DLD1 (cell line): ENCODE data around the gene S100A3.
"Not testable (repeated sequence)": the region's sequence is repeated elsewhere in the genome, so short reads cannot be mapped to it uniquely, and the experiment has no call there.

Source experiments
- in situ Hi-C: cut with HindIII; loops from 2 replicates; pipeline ENCODE4 v1.10.0; 2017; ENCODE audit warnings: low sequenced_read_pairs

S100A3 gene, protein sequence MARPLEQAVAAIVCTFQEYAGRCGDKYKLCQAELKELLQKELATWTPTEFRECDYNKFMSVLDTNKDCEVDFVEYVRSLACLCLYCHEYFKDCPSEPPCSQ

DNA sequence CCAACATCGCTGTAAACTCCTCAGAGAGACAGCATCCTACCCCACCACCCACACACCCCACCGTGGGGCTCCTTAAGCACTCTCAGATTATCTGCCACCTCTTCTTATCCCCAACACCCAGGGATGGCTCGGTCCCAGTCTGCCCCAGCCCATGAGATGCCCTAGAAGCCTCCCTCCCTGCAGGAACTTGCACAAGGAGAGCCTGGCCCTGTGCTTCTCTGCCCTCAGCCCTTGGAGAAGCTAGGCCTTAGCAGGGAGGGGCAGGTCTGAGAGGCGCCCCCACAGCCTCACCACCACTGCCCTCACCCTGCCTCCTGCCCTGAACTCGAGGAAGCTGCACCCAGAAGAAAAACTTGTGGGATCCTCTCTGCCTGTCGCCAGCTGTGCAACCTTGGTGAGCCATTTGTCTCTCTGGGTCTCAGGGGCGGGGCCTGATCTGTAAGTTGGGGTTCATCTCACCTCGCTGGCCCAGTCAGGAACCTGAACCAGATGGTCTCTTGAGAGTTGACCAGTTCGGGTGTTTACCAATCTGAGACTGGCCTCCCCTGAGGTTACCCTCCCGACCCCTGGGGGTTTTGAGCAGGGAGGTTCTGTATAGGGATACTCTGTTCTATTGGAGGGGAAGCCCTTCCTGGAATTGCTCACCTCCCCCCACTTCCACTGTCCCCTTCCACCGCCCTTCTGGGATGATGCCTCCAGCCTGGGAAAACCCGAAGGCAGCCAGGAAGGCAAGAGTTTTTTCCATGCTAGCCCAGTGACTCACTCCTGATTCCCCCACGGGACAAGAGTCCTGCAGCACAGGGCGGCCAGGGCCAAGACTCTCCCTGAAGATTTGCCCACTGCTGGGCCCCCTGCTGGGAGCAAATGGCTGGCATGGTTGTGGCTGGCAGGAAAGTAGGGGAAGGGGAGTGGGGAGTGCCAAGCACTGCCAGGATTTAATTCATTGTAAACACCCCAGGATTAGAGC lies at the start of gene S100A3:
S100A3 (minus strand) TSS at position 537 of the 967 bp plus-strand sequence. CDS start 773 bp downstream, outside the sequence.
- in situ Hi-C loops = no loop called here

DNA sequence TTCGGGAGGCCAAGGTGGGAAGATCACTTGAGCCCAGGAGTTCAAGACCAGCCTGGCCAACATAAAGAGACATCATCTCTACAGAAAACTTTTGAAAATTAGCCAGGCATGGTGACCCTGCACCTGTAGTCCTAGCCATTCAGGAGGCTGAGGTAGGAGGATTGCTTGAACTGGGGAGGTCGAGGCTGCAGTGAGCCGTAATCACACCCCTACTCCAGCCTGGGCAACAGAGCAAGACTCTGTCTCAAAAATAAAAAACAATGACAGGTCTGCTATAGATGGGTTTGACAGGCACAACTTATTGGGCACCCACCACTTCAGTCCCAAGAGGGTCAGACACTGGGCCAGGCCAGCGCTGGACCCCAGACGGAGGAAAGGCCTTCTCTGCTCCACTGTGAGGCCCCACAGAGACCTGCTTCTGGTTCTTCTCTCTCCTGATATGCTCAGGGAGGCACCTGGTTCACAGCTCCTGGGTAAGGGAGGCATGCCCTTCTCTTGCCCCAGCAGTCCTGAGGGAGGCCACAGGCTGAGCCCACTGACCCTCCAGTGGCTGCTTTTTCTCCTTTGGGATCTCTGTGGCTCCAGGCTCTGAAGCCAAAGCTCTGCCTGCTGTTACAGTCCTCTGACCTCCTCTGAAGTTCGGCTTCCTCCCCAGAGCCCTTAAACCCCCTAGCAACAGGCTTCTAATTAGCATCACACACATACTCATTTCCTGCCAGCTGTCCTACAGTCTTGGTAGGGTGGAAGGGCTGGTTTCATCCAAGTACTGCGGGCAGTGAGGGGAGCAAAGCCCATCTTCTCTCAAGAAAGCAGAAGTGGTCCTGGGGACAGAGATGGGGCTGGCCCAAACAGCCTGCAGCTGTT lies 49.5 kb upstream of the S100A3 start:
- in situ Hi-C loops = no loop called here

DNA sequence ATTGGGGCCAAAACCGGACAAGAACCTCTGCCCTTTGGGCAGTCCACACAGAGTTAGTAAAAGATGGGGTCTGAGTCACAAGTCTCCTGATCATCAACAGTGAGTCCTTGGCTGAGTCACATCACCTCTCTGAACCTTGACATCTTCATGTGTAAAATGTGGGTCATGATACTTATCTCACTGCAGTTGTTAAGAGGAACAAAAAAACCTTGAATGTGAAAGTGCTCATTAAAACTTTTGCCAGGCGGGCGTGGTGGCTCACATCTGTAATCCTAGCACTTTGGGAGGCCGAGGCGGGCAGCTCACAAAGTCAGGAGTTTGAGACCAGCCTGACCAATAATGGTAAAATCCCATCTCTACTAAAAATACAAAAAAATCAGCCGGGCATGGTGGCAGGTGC lies 48.1 kb upstream of the S100A3 start:
- in situ Hi-C loops = no loop called here

DNA sequence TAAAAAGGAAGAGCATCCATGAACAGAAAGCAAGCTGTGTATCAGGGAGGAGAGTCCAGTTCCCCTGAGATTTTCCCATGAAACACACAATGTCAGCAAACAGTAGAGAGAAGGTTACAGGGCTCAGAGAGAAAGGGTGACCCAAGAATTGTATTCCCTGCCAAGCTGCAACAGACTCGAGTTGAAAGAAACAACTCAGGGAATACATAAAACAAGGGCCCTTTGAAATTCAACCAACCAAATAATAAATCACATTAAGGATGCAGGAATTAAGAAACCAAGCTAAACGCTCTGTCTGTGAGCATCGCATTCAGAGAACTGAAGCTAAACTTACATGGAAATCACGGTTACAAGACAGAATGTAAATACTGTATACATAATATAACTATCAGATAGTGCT lies 43.7 kb upstream of the S100A3 start:
- in situ Hi-C loops = no loop called here

DNA sequence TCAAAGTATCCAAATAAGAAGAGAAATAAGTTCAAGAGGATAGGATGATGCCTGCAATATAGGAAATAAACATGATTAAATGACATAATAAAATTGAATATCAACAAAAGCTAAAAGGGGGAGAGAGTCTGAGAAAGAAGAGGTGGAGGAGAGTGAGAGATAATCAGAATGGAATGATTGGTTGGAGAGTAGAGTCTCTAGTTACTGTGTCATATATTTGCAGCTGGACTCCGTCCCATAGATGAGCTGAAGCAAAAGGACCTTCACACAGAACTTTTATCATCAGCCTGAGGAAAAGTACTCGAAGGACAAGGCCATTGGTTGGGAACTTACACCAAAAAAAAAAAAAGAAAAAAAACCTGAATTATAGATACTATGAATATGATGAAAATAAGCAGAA lies 39.4 kb upstream of the S100A3 start:
- in situ Hi-C loops = no loop called here

DNA sequence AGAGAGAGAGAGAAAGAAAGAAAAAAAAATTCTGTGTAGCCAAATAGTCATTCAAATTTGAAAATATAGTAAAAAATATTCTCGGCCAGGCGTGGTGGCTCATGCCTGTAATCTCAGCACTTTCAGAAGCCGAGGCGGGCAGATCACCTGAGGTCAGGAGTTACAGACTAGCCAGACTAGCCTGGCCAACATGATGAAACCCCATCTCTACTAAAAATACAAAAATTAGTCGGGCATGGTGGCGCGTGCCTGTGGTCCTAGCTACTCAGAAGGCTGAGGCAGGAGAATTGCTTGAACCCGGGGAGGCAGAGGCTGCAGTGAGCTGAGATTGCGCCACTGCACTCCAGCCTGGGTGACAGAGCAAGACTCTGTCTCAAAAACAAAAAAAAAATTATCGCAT lies 39.0 kb upstream of the S100A3 start:
- in situ Hi-C loops = not testable (repeated sequence)

DNA sequence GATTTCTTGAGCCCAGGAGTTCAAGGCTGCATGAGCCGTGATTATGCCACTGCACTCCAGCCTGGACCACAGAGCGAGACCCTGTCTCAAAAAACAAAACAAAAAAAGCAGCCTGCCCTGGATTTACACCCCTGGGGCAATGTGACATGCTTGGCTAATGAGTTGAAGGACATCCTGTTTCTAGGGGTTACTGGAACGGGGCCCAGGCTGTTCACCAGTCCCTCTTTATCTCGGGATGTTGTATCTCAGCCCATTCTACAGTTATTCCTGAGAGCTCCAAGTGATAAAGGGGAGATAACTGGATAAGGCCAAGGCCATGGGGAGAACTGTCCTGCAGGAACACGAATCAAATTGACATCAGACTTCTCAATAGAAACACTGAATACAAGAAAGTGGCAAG lies 38.3 kb upstream of the S100A3 start:
- in situ Hi-C loops = no loop called here

DNA sequence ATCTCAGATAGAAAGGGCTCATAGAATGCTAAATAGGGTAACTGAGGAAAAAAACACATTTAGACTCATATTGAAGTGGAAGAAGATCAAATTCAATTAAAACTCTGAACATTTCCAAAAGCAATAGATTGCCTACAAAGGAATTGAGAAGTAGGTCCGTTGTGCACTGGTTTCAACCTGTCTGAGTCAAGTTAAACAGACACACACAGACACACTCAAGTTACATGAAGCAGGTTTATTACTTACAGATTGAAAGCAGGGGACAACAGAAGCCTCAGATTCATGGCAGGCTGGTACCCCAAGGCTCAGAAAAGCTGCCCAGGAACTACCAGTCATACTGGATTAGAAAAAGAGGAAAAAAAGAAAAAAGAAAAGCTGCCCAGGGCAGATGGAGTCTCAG lies 37.3 kb upstream of the S100A3 start:
- in situ Hi-C loops = no loop called here

DNA sequence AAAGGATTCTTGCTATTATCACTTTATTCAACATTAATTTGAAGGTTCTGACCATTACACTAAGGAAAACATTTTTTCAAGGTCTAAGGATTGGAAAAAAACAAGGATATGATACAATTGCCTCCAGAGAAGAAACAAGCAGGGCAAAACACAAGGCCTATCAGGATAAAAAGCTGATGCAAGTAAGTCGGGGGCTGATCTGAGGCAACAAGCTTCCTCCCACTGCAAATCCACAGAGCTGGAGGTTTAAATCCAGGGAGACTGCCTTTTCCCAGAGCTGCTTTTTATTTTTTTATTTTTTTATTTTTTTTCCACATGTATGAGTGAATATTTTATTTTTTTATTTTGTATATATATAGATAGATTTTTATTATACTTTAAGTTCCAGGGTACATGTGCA lies 35.9 kb upstream of the S100A3 start:
- in situ Hi-C loops = no loop called here

DNA sequence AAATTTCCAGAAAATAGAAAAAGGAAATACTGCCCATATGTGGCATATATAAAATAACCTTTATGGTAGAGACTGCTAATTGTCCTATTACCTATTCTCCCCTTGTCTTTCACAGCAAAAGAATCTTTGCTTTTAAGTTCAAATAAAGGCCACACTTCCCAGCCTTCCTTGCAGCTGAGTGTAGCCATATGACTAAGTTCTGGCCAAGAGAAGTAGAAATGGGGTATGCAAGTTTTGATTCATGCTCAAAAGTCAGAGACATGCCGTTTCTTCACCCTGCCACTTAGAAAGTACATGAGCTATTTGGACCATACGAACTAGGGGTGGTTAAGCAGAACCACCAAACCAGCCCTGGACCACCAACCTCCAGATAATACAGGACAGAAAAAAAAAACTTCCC lies 34.9 kb upstream of the S100A3 start:
- in situ Hi-C loops = no loop called here

DNA sequence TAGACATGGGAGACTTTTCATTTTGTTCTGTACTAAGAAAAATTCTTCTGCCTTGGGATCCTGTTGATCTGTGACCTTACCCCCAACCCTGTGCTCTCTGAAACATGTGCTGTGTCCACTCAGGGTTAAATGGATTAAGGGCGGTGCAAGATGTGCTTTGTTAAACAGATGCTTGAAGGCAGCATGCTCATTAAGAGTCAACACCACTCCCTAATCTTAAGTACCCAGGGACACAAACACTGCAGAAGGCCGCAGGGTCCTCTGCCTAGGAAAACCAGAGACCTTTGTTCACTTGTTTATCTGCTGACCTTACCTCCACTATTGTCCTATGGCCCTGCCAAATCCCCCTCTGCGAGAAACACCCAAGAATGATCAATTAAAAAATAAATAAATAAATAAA lies 34.5 kb upstream of the S100A3 start:
- in situ Hi-C loops = not testable (repeated sequence)

DNA sequence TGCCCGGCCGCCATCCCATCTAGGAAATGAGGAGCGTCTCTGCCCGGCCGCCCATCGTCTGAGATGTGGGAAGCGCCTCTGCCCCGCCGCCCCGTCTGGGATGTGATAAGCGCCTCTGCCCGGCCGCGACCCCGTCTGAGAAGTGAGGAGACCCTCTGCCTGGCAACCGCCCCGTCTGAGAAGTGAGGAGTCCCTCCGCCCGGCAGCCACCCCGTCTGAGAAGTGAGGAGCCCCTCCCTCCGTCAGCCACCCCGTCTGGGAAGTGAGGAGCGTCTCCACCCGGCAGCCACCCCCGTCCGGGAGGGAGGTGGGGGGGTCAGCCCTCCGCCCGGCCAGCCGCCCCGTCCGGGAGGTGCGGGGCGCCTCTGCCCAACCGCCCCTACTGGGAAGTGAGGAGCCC lies 33.8 kb upstream of the S100A3 start:
- in situ Hi-C loops = not testable (repeated sequence)

DNA sequence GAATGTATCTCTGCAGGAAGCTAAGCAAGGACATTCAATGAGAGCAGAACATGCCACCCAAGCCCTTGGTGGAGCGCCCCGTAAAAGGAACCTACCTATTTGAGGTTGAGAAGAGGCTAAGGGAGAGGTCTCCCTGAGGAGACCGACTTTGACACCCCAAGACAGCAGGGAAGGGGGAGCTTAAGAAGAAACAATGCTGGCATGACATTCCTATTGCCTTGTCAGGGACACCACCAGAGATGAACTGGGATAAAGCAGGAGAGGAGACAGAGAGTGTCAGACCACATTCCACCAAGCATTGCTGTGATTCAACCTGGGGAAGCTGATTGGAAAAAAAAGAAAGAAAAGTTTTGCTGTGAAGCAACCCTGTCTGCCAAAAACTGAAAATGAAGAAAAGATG lies 29.9 kb upstream of the S100A3 start:
- in situ Hi-C loops = loop anchor here (10.0 kb wide), 1 partner anchor 224 kb away; the partner anchor contains the start of gene S100A9

DNA sequence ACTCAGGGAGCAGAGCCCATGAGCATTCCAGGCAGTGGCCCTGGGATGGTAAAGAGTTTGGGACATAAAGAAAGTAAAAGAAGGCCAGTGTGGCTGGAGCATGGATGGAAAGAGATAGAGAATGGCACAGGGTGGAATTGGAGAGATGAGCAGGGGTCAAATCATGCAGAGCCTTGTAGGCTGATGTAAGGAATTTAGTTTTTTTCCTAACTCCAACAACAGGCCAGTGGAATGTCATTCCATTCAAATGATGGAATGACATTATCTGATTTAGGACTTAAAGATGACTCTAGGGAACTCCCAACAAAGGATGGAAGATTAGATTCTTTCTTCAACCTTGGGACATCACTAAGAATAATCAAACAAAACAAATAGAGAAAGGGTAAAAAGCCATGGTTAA lies 29.4 kb upstream of the S100A3 start:
- in situ Hi-C loops = loop anchor here (10.0 kb wide), 1 partner anchor 224 kb away; the partner anchor contains the start of gene S100A9

DNA sequence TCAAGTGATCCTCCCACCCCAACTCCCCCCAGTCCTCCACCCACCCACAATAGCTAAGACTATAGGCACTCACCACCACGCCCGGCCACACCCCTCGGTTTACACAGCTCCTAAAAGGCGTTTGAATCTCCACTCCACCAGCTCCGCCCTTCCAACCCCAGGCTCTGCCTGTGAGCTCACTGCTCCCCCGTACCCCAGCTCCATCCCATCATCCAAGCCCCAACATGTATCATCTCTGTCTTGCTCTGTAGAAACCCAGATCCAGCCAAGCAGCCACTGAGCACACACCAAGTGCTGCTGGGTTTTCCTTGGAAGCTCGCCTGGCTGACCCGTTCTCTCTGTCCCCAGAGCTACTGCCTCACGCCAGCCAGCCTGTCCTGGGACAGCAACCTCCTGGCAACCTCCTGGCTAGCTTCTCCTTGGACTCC lies 28.6 kb upstream of the S100A3 start:
- in situ Hi-C loops = loop anchor here (10.0 kb wide), 1 partner anchor 223 kb away; the partner anchor contains the start of gene S100A9

DNA sequence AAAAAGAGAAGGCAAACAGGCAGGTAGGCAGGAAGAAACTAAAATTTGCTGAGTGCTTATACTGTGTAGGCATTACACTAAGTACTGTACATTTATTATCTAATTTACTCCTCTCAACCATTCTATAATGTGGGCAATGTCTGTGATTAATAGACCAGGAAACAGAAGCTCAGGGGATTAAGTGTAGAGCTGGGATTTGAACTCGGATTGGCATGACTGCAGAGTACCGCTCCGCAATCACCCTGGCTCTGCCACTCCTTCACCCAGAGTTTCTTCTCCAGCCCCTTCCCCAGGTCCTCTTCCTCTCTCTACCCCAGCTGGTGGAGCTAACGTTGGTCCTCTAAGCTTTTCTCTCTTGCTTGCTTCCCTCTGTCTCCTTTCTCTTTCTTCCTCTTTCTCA lies 28.1 kb upstream of the S100A3 start:
- in situ Hi-C loops = loop anchor here (10.0 kb wide), 1 partner anchor 222 kb away; the partner anchor contains the start of gene S100A9

DNA sequence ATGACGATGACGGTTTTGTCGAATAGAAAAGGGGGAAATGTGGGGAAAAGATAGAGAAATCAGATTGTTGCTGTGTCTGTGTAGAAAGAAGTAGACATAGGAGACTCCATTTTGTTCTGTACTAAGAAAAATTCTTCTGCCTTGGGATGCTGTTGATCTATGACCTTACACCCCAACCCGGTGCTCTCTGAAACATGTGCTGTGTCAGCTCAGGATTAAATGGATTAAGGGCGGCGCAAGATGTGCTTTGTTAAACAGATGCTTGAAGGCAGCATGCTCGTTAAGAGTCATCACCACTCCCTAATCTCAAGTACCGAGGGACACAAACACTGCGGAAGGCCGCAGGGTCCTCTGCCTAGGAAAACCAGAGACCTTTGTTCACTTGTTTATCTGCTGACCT lies 26.4 kb upstream of the S100A3 start:
- in situ Hi-C loops = loop anchor here (10.0 kb wide), 1 partner anchor 221 kb away; the partner anchor contains the start of gene S100A9

DNA sequence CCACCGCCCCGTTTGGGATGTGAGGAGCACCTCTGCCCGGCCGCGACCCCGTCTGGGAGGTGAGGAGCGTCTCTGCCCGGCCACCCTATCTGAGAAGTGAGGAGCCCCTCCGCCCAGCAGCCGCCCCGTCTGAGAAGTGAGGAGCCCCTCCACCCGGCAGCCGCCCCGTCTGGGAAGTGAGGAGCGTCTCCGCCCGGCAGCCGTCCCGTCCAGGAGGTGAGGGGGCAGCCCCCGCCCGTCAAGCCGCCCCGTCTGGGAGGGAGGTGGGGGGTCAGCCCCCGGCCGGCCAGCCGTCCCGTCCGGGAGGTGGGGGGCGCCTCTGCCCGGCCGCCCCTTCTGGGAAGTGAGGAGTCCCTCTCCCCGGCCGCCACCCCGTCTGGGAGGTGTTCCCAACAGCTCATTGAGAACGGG lies 26.0 kb upstream of the S100A3 start:
- in situ Hi-C loops = loop anchor here (10.0 kb wide), 1 partner anchor 220 kb away; the partner anchor contains the start of gene S100A9

DNA sequence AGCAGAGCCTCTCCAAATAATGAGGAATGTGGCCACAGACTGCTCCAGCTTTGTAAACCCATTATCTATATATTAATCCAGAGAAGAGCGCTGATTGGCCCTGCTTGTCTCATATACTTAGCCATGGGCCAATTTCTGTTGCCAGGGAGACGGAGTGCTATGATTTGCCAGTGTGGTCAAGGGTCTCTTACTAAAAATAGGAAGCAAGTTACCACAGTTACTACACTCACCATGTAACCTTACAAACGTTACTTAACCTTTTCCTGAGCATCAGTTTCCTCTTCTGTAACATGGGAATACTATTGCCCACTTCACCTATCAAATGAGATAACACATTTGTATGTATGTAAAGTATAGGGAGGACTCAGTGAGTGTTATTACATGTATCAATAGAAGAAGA lies 24.3 kb upstream of the S100A3 start:
- in situ Hi-C loops = loop anchor here (10.0 kb wide), 1 partner anchor 219 kb away; the partner anchor contains the start of gene S100A9

DNA sequence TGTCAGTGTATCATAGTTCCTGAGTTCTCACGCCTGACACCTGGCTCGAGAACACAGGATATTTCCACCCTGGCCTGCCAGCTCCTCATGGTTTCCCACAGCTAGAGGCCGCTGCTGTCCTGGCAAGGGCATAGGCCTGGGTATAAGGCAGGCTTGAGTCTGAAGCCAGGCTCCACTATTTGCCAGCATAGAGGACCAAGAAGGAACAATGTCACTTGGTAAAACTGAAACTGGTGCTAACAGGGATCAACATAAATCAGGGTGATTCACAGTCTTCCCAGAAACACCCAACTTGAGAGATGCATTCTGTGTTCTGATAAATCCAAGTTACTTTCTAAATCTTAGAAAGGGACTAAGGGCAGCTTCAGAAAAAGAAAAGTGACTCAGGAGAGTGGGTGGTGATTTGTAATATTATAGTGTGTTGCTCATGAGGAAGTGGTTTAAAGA lies 23.5 kb upstream of the S100A3 start:
- in situ Hi-C loops = loop anchor here (10.0 kb wide), 1 partner anchor 218 kb away; the partner anchor contains the start of gene S100A9

DNA sequence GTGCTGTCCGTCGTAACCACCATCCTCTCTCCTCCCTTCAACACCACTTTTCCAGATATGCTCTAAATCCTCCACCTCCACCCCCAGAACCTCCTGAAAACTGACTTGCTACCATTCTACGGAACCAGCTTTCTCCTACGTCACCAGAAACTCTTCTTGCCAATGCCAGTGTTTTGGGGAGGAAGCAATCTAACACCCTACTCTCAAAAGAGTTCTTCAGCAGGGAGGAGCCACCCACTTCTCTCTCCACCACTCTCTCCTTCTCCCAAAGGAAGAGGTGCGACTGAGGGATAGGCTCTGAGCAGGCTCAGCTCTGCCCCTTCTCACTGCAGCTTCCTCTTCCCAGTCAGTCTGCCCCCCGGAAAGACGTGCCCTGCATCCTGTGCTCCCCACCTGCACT lies 22.6 kb upstream of the S100A3 start:
- in situ Hi-C loops = loop anchor here (10.0 kb wide), 1 partner anchor 217 kb away; the partner anchor contains the start of gene S100A9
